RWPE2 (cell line): ENCODE data around the gene GPT2.
A peak's percentile ranks its signal among the peaks of the same experiment; 100 is the strongest.

ENCODE experiments used
- ATAC-seq: fragments of 200-7000 bp; cut with Tn5 transposase; 3 replicates; pipeline ENCODE4 v1.9.1; 2021; ENCODE audit warnings: low read depth
- DNase-seq: peaks from one replicate; pipeline ENCODE4 v3.0.0-alpha.2; 2020; ENCODE audit warnings: low spot score
- H3K27ac ChIP-seq: fragments of 450-650 bp; 2 replicates; pipeline ENCODE4 v1.5.1; 2017; ENCODE audit warnings: mild to moderate bottlenecking; ENCODE audit not compliant: poor library complexity, severe bottlenecking
- H3K27me3 ChIP-seq: fragments of 250-450 bp; sonication (Bioruptor Pico); 2 replicates; pipeline ENCODE4 v1.5.1; 2021; ENCODE audit warnings: mild to moderate bottlenecking, moderate library complexity; ENCODE audit not compliant: insufficient read depth, poor library complexity, severe bottlenecking
- H3K36me3 ChIP-seq: fragments of 250-450 bp; sonication (Bioruptor Pico); 2 replicates; pipeline ENCODE4 v1.5.1; 2020; ENCODE audit warnings: low read depth, mild to moderate bottlenecking, moderate library complexity
- H3K4me1 ChIP-seq: fragments of 250-450 bp; sonication (Bioruptor Pico); 2 replicates; pipeline ENCODE4 v1.5.1; 2021; ENCODE audit warnings: mild to moderate bottlenecking, moderate library complexity; ENCODE audit not compliant: insufficient read depth, poor library complexity, severe bottlenecking
- H3K4me3 ChIP-seq: fragments of 250-450 bp; sonication (Bioruptor Pico); 2 replicates; pipeline ENCODE4 v1.5.1; 2021; ENCODE audit warnings: mild to moderate bottlenecking, moderate library complexity; ENCODE audit not compliant: severe bottlenecking
- H3K9me3 ChIP-seq: fragments of 250-450 bp; sonication (Bioruptor Pico); 2 replicates; pipeline ENCODE4 v1.5.1; 2021; ENCODE audit warnings: mild to moderate bottlenecking, moderate library complexity; ENCODE audit not compliant: severe bottlenecking
- CTCF ChIP-seq: fragments of 450-650 bp; IDR thresholded peaks from one replicate; pipeline ENCODE4 v1.5.1; 2017; ENCODE audit warnings: mild to moderate bottlenecking, moderate library complexity; ENCODE audit not compliant: poor library complexity, severe bottlenecking

The GPT2 gene

GRCh38 chr16:46954562-46954961 lies 70.4 kb downstream of the GPT2 start:
- Histone ChIP-seq H3K36me3 (peaks cover 45% of the 10 kb centered on the region), H3K27ac (no peak overlapping the region), H3K9me3 (no peaks in the 10 kb centered on the region), H3K4me3 (no peak overlapping the region), H3K27me3 (no peaks in the 10 kb centered on the region), H3K4me1 (no peaks in the 10 kb centered on the region)
- ATAC-seq (peak; percentile 29; the same call in 1 of the 3 replicates), DNase-seq (no peak)
- no peak for TF ChIP-seq CTCF

GRCh38 chr16:46961373-46962353 lies 77.5 kb downstream of the GPT2 start:
- DNase-seq (no peak), ATAC-seq (no peak)
- TF ChIP-seq CTCF: no peak
- Histone ChIP-seq H3K27me3 (no peaks in the 10 kb centered on the region), H3K4me1 (no peaks in the 10 kb centered on the region), H3K4me3 (no peak overlapping the region), H3K36me3 (peaks cover 97% of the 10 kb centered on the region), H3K27ac (no peak overlapping the region), H3K9me3 (no peaks in the 10 kb centered on the region)

GRCh38 chr16:46962629-46963028 lies 78.5 kb downstream of the GPT2 start:
- TF ChIP-seq CTCF: no peak
- H3K36me3 ChIP-seq: peaks cover 99% of the 10 kb centered on the region
- no peaks in the 10 kb centered on the region for H3K9me3 ChIP-seq
- DNase-seq (no peak), ATAC-seq (no peak)
- no peak overlapping the region for H3K27ac ChIP-seq
- H3K27me3 ChIP-seq: no peaks in the 10 kb centered on the region
- H3K4me3 ChIP-seq: no peak overlapping the region
- H3K4me1 ChIP-seq: no peaks in the 10 kb centered on the region

GRCh38 chr16:46968063-46968435 lies 83.9 kb downstream of the GPT2 start:
- ATAC-seq (no peak), DNase-seq (no peak)
- no peak overlapping the region for H3K4me3 ChIP-seq
- H3K27me3 ChIP-seq: no peaks in the 10 kb centered on the region
- peaks cover 13% of the 10 kb centered on the region for H3K4me1 ChIP-seq
- peaks cover 90% of the 10 kb centered on the region for H3K36me3 ChIP-seq
- TF ChIP-seq CTCF: no peak
- no peaks in the 10 kb centered on the region for H3K9me3 ChIP-seq
- no peak overlapping the region for H3K27ac ChIP-seq

GRCh38 chr16:46970089-46970488 lies 85.9 kb downstream of the GPT2 start:
- ATAC-seq: no peak
- Histone ChIP-seq H3K4me1 (peaks cover 20% of the 10 kb centered on the region), H3K27ac (no peak overlapping the region), H3K27me3 (no peaks in the 10 kb centered on the region), H3K36me3 (peaks cover 70% of the 10 kb centered on the region), H3K9me3 (no peaks in the 10 kb centered on the region), H3K4me3 (no peak overlapping the region)
- DNase-seq: no peak
- TF ChIP-seq CTCF: no peak
